ENCODE results near the gene PLXNA4.

The PLXNA4 gene

GRCh38 chr7:132275416-132276233, 300.6 kb downstream of the PLXNA4 start:
- TF ChIP-seq CTCF (IDR thresholded peaks at IDR 0.05; ENCODE audit: insufficient read depth, low read length) (no peak), REST (IDR thresholded peaks at IDR 0.05; ENCODE audit: insufficient replicate concordance, low read depth) (no peak), SPI1 (IDR thresholded peaks at IDR 0.05; ENCODE audit: borderline replicate concordance, low read depth) (no peak), GABPA (IDR thresholded peaks at IDR 0.05; ENCODE audit: low read depth) (no peak), POLR2AphosphoS5 (IDR thresholded peaks at IDR 0.05; ENCODE audit: low read depth) (no peak)
- Histone ChIP-seq H3K4me3 (replicated peaks; ENCODE audit: insufficient read depth, low read length) (no peak overlapping the region), H3K27me3 (ENCODE audit: insufficient read depth, poor library complexity, severe bottlenecking) (no peaks in the 10 kb centered on the region), H3K27ac (replicated peaks) (no peak overlapping the region)
- no peak for DNase-seq (ENCODE audit: low read depth in 1 of 2, low spot score in 1 of 2)

GRCh38 chr7:132272763-132273371, 303.4 kb downstream of the PLXNA4 start:
- Histone ChIP-seq H3K27me3 (ENCODE audit: insufficient read depth, poor library complexity, severe bottlenecking) (no peaks in the 10 kb centered on the region), H3K4me3 (replicated peaks; ENCODE audit: insufficient read depth, low read length) (no peak overlapping the region), H3K27ac (replicated peaks) (no peak overlapping the region)
- no peak for TF ChIP-seq CTCF (IDR thresholded peaks at IDR 0.05; ENCODE audit: insufficient read depth, low read length)
- TF ChIP-seq SPI1 (IDR thresholded peaks at IDR 0.05; ENCODE audit: borderline replicate concordance, low read depth): no peak
- no peak for TF ChIP-seq POLR2AphosphoS5 (IDR thresholded peaks at IDR 0.05; ENCODE audit: low read depth)
- no peak for TF ChIP-seq REST (IDR thresholded peaks at IDR 0.05; ENCODE audit: insufficient replicate concordance, low read depth)
- TF ChIP-seq GABPA (IDR thresholded peaks at IDR 0.05; ENCODE audit: low read depth): no peak
- no peak for DNase-seq (ENCODE audit: low read depth in 1 of 2, low spot score in 1 of 2)

GRCh38 chr7:132270517-132270916, 305.8 kb downstream of the PLXNA4 start:
- DNase-seq (ENCODE audit: low read depth in 1 of 2, low spot score in 1 of 2): no peak
- H3K27ac ChIP-seq (replicated peaks): no peak overlapping the region
- H3K4me3 ChIP-seq (replicated peaks; ENCODE audit: insufficient read depth, low read length): no peak overlapping the region
- no peak for TF ChIP-seq SPI1 (IDR thresholded peaks at IDR 0.05; ENCODE audit: borderline replicate concordance, low read depth)
- TF ChIP-seq REST (IDR thresholded peaks at IDR 0.05; ENCODE audit: insufficient replicate concordance, low read depth): peak; percentile 93
- no peaks in the 10 kb centered on the region for H3K27me3 ChIP-seq (ENCODE audit: insufficient read depth, poor library complexity, severe bottlenecking)
